Keratinocyte (primary cell): ENCODE results near the gene SCARF2. TPM values are rescaled to one million over a fixed set of nuclear protein-coding genes. Genes with fewer than 3 reads are reported as not detected.

Experiments
- DNase-seq: peaks from one replicate; pipeline ENCODE4 v3.0.0-alpha.2; 2011; ENCODE audit warnings: low read depth, missing footprints, low spot score
- FAIRE-seq: peaks from 2 replicates; lab custom pipeline; 2011; peaks lifted over from hg19 to GRCh38; lab: Jason Lieb, UNC
- H2AFZ ChIP-seq: 2 replicates; pipeline ENCODE4 v1.6.0; 2012; ENCODE audit warnings: low read length, control low read depth, inconsistent platforms; ENCODE audit not compliant: control insufficient read depth
- H3K27ac ChIP-seq: 2 replicates; pipeline ENCODE4 v1.5.1; 2011; ENCODE audit warnings: low read length; ENCODE audit not compliant: control insufficient read depth, insufficient read depth
- H3K27me3 ChIP-seq: 3 replicates; pipeline ENCODE4 v1.6.0; 2011; ENCODE audit warnings: low read length; ENCODE audit not compliant: control insufficient read depth, insufficient read depth; ENCODE audit errors: extremely low read depth
- H3K36me3 ChIP-seq, 2 experiments: 2 replicates in 1 of 2; 3 replicates in 1 of 2; pipeline ENCODE4 v1.5.1; 2011; ENCODE audit warnings: low read length in 2 of 2, mild to moderate bottlenecking in 1 of 2; ENCODE audit not compliant: control insufficient read depth in 2 of 2, insufficient read depth in 2 of 2; ENCODE audit errors: extremely low read depth in 1 of 2
- H3K4me1 ChIP-seq: 3 replicates; pipeline ENCODE4 v1.5.1; 2011; ENCODE audit warnings: low read length; ENCODE audit not compliant: control insufficient read depth, insufficient read depth; ENCODE audit errors: extremely low read depth
- H3K4me2 ChIP-seq: 3 replicates; pipeline ENCODE4 v1.6.0; 2011; ENCODE audit warnings: low read depth, low read length; ENCODE audit not compliant: control insufficient read depth, insufficient read depth; ENCODE audit errors: extremely low read depth
- H3K4me3 ChIP-seq, 3 experiments: fragments of 200-600 bp in 1 of 3; sonication (generic) in 1 of 3; 2 replicates in 2 of 3; 3 replicates in 1 of 3; pipeline ENCODE4 v1.5.1; 2011 to 2016; ENCODE audit warnings: low read length in 3 of 3, mild to moderate bottlenecking in 3 of 3, control low read depth in 2 of 3, inconsistent platforms in 1 of 3, low read depth in 1 of 3, mixed read lengths in 1 of 3, mixed run types in 1 of 3, moderate library complexity in 1 of 3; ENCODE audit not compliant: control insufficient read depth in 2 of 3, insufficient read depth in 2 of 3; ENCODE audit errors: extremely low read depth in 1 of 3
- H3K79me2 ChIP-seq: 2 replicates; pipeline ENCODE4 v1.6.0; 2012; ENCODE audit warnings: low read length; ENCODE audit not compliant: control insufficient read depth, insufficient read depth
- H3K9ac ChIP-seq: 3 replicates; pipeline ENCODE4 v1.6.0; 2011; ENCODE audit warnings: low read length; ENCODE audit not compliant: control insufficient read depth, insufficient read depth; ENCODE audit errors: extremely low read depth
- H3K9me1 ChIP-seq: 3 replicates; pipeline ENCODE4 v1.6.0; 2011; ENCODE audit warnings: low read length; ENCODE audit not compliant: control insufficient read depth, insufficient read depth; ENCODE audit errors: extremely low read depth
- H3K9me3 ChIP-seq: 2 replicates; pipeline ENCODE4 v1.5.1; 2012; ENCODE audit warnings: low read depth, low read length; ENCODE audit not compliant: control insufficient read depth
- H4K20me1 ChIP-seq: 3 replicates; pipeline ENCODE4 v1.6.0; 2011; ENCODE audit warnings: low read length; ENCODE audit not compliant: control insufficient read depth, insufficient read depth; ENCODE audit errors: extremely low read depth
- EZH2 ChIP-seq: IDR thresholded peaks from one replicate; pipeline ENCODE4 v1.6.1; 2012; ENCODE audit warnings: inconsistent platforms, mild to moderate bottlenecking, low read length, moderate library complexity
- dilution Hi-C: fragments of 300-500 bp; cut with MboI; formaldehyde crosslinking; loops from one replicate; pipeline ENCODE4 v1.7.0; 2020; ENCODE audit warnings: low sequenced_read_pairs; ENCODE audit not compliant: extremely low pct_ligation_motif_present
- polyA plus RNA-seq, 5 experiments: library from polyadenylated mRNA; depleted of rRNA in 3 of 5; stranded (reverse) in 3 of 5; stranded (forward) in 1 of 5; unstranded in 1 of 5; fragments of >200 nt; gene quantifications; 1 replicate in 1 of 5; 2 replicates in 3 of 5; 3 replicates in 1 of 5; pipeline versions ENCODE4 v1.2.1 to v1.2.3, GENCODE V29; 2011 to 2012; ENCODE audit warnings: missing spikeins in 2 of 5, low read depth in 1 of 5, low replicate concordance in 1 of 5
- TF ChIP-seq, protein P1 (sequence below), 3 experiments: IDR thresholded peaks in 1 of 3; conservative IDR thresholded peaks in 1 of 3; optimal IDR thresholded peaks in 1 of 3; 2 replicates in 2 of 3; 3 replicates in 1 of 3; pipeline versions ENCODE3 to v1.5.1; 2011; ENCODE audit warnings: low read length in 3 of 3, mild to moderate bottlenecking in 3 of 3, moderate library complexity in 2 of 3, control low read depth in 1 of 3, inconsistent platforms in 1 of 3; ENCODE audit not compliant: insufficient read depth in 2 of 3; ENCODE audit errors: extremely low read depth in 1 of 3

The SCARF2 gene
- polyA plus RNA-seq, 1 donor (not counting 4 experiments of a cell fraction or from before 2014, with no cell fraction given) = 0.05 TPM

DNA sequence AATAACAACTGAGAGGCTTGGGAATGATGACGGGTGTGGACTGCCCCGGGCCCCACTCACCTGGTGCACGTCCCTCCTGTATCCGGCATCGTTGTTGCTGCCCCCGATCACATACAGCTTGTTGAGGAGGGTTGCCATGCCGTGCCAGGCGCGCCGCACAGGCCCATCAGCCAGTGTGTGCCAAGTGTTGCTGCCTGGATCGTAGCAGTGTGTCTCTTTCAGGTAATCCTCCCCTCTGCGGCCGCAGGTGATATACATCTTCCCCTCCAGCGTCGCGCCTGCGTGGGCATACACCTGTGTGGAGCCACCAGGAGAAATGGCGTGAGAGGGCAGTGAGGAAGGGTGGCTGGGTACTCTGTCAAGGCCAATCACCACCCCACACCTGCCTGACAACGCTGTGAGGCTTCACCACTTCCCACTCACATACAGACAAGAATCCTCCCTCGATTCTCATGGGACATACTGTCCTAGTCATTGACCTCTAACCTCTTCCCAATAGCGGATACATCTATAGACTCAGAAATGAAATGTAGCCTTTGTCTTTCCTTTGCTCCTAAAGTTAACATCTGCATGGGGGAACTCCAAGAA lies 8.9 kb upstream of the SCARF2 start:
- Histone ChIP-seq H3K9me3 (no peaks in the 10 kb centered on the region), H3K27me3 (no peaks in the 10 kb centered on the region), H2AFZ (no peak overlapping the region), H3K4me2 (no peak overlapping the region), H3K27ac (no peak overlapping the region), H3K36me3 (peaks cover 0 to 4% of the 10 kb centered on the region in 2 experiments), H4K20me1 (no peaks in the 10 kb centered on the region), H3K9me1 (no peaks in the 10 kb centered on the region), H3K9ac (no peak overlapping the region), H3K79me2 (no peaks in the 10 kb centered on the region), H3K4me3 (no peak overlapping the region), H3K4me1 (no peaks in the 10 kb centered on the region)
- dilution Hi-C loops = no loop called here
- TF ChIP-seq, protein P1, sequence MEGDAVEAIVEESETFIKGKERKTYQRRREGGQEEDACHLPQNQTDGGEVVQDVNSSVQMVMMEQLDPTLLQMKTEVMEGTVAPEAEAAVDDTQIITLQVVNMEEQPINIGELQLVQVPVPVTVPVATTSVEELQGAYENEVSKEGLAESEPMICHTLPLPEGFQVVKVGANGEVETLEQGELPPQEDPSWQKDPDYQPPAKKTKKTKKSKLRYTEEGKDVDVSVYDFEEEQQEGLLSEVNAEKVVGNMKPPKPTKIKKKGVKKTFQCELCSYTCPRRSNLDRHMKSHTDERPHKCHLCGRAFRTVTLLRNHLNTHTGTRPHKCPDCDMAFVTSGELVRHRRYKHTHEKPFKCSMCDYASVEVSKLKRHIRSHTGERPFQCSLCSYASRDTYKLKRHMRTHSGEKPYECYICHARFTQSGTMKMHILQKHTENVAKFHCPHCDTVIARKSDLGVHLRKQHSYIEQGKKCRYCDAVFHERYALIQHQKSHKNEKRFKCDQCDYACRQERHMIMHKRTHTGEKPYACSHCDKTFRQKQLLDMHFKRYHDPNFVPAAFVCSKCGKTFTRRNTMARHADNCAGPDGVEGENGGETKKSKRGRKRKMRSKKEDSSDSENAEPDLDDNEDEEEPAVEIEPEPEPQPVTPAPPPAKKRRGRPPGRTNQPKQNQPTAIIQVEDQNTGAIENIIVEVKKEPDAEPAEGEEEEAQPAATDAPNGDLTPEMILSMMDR (optimal IDR thresholded peaks at IDR 0.05 in 1 of 3, IDR thresholded peaks at IDR 0.05 in 1 of 3, conservative IDR thresholded peaks at IDR 0.05 in 1 of 3; ENCODE audit: extremely low read depth in 1 of 3, insufficient read depth in 2 of 3, low read length in 3 of 3) = no peak
- TF ChIP-seq EZH2 = no peak
- DNase-seq (no peak), FAIRE-seq (no peak)

DNA sequence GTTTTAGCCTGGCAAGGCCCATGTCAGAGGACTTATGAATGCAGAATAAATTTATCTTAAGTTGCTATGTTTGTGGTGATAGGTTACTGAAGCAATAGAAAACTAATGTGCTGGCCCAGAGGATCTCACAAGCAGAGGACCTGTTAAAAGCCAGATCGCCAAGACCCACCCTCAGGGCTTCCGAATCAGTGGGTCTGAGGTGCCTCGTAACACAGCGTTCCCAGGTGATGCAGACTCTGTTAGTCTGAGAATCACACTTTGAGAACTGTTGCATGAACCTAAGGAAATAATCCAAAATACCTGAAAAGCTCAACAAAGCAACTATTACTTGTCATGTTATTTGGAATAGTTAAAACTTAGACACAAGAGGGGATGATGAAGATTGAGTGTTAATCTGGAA lies 6.7 kb upstream of the SCARF2 start:
- dilution Hi-C loops = no loop called here
- no peaks in the 10 kb centered on the region for H3K79me2 ChIP-seq
- no peak overlapping the region for H3K4me2 ChIP-seq
- peaks cover 2% of the 10 kb centered on the region for H3K27me3 ChIP-seq
- DNase-seq (no peak), FAIRE-seq (no peak)
- no peaks in the 10 kb centered on the region for H3K9me1 ChIP-seq
- no peak overlapping the region for H3K4me3 ChIP-seq
- no peak overlapping the region for H3K9ac ChIP-seq
- no peak for TF ChIP-seq EZH2
- TF ChIP-seq, protein P1 (optimal IDR thresholded peaks at IDR 0.05 in 1 of 3, IDR thresholded peaks at IDR 0.05 in 1 of 3, conservative IDR thresholded peaks at IDR 0.05 in 1 of 3; ENCODE audit: extremely low read depth in 1 of 3, insufficient read depth in 2 of 3, low read length in 3 of 3) = no peak
- H3K9me3 ChIP-seq = no peaks in the 10 kb centered on the region
- H3K36me3 ChIP-seq = peaks cover 0 to 4% of the 10 kb centered on the region in 2 experiments
- H3K27ac ChIP-seq = no peak overlapping the region
- no peaks in the 10 kb centered on the region for H3K4me1 ChIP-seq
- H2AFZ ChIP-seq = no peak overlapping the region
- H4K20me1 ChIP-seq = peaks cover 4% of the 10 kb centered on the region
